Astrocyte of the spinal cord (primary cell): Measurements from ENCODE around the gene CYP2A7.
"Not testable (repeated sequence)": the region's sequence is repeated elsewhere in the genome, so short reads cannot be mapped to it uniquely, and the experiment has no call there.

Experiments
- DNase-seq: peaks from one replicate; pipeline ENCODE4 v3.0.0; 2011; ENCODE audit warnings: low read depth, low spot score
- H3K4me3 ChIP-seq: 2 replicates; pipeline ENCODE4 v1.5.1; 2011; ENCODE audit warnings: low read depth, mild to moderate bottlenecking, low read length, moderate library complexity
- in situ Hi-C: cut with HindIII; loops from 2 replicates; pipeline ENCODE4 v1.10.0; 2017; ENCODE audit warnings: low sequenced_read_pairs
- TF ChIP-seq, protein P1 (sequence below): IDR thresholded peaks from 2 replicates; pipeline ENCODE4 v1.5.1; 2012; ENCODE audit warnings: low read depth, mild to moderate bottlenecking, low read length, inconsistent platforms

CYP2A7 gene

DNA sequence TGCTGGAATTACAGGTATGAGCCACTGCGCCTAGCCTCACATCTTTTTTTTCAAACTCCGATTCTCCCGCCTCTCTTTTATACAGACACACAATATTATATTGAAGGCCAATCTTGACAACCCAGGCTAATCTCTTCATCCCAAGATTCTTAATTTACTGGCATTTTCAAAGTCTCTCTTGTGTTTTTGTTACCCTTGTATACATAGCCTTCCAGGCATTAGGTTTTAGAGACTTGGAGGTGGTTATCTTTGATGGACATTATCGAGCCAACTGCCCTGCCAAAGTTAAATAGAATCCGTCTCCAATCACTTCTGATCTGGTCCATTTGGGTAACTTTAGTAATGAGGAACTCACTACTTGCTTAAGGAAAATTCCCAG is 14.4 kb upstream of the CYP2A7 start:
- no peak for DNase-seq
- in situ Hi-C loops: no loop called here
- H3K4me3 ChIP-seq: no peak overlapping the region
- TF ChIP-seq, protein P1, sequence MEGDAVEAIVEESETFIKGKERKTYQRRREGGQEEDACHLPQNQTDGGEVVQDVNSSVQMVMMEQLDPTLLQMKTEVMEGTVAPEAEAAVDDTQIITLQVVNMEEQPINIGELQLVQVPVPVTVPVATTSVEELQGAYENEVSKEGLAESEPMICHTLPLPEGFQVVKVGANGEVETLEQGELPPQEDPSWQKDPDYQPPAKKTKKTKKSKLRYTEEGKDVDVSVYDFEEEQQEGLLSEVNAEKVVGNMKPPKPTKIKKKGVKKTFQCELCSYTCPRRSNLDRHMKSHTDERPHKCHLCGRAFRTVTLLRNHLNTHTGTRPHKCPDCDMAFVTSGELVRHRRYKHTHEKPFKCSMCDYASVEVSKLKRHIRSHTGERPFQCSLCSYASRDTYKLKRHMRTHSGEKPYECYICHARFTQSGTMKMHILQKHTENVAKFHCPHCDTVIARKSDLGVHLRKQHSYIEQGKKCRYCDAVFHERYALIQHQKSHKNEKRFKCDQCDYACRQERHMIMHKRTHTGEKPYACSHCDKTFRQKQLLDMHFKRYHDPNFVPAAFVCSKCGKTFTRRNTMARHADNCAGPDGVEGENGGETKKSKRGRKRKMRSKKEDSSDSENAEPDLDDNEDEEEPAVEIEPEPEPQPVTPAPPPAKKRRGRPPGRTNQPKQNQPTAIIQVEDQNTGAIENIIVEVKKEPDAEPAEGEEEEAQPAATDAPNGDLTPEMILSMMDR: no peak

DNA sequence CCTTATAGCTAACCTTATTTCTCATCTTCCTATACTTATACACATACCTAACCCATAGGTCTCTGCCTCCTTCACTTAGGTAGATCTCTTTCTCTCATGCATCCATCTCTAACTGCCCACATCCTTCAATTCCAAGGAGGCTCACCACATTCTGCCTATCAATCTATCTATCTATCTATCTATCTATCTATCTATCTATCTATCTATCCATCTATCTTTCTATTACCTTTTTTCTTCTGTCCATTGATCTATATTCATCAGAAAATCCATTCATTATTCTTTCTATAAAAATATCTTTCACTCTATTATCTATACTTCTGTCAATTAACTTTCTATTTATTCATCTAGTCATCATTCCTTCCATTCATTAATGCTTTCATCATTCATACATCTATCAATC is 11.1 kb upstream of the CYP2A7 start:
- H3K4me3 ChIP-seq: no peak overlapping the region
- in situ Hi-C loops: no loop called here
- no peak for DNase-seq
- TF ChIP-seq, protein P1: no peak

DNA sequence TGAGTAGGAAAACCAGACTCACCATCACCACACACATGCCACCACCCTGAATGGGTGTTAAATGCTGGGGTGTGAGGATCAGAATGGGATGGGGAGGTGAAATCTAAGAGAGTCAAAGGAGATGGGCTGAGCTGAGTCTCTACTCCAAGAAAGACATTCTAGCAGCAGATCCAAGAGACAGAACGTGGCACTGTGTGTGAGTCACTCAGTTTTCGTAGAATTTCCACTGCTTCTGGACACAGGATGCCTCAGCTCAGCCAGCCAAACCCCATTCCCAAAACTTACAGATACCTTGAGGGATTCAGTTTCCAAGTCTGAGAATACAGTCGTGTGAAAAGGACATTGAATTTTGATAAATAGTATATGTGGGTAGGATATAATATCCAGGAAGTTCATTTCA is 7.3 kb upstream of the CYP2A7 start:
- H3K4me3 ChIP-seq: no peak overlapping the region
- in situ Hi-C loops: no loop called here
- no peak for DNase-seq
- TF ChIP-seq, protein P1: no peak

DNA sequence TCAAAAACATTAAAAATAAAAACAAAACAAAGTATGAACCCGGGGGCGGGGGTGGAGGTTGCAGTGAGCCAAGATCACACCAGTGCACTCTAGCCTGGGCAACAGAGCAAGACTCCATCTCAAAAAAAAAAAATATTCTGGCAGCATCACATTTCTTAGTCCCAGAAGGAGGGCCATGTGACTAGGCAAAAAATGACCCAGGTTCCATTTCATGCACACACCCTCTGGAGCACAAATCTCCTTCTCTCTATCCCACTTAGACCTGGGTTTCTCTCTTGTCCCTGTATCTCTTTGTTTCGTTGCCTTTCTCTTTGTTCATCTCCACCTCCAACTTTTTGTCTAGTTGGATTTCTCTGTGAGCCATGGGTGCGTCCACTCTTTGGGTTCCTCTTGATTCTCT is 6.2 kb upstream of the CYP2A7 start:
- in situ Hi-C loops: no loop called here
- TF ChIP-seq, protein P1: no peak
- no peak overlapping the region for H3K4me3 ChIP-seq
- no peak for DNase-seq

DNA sequence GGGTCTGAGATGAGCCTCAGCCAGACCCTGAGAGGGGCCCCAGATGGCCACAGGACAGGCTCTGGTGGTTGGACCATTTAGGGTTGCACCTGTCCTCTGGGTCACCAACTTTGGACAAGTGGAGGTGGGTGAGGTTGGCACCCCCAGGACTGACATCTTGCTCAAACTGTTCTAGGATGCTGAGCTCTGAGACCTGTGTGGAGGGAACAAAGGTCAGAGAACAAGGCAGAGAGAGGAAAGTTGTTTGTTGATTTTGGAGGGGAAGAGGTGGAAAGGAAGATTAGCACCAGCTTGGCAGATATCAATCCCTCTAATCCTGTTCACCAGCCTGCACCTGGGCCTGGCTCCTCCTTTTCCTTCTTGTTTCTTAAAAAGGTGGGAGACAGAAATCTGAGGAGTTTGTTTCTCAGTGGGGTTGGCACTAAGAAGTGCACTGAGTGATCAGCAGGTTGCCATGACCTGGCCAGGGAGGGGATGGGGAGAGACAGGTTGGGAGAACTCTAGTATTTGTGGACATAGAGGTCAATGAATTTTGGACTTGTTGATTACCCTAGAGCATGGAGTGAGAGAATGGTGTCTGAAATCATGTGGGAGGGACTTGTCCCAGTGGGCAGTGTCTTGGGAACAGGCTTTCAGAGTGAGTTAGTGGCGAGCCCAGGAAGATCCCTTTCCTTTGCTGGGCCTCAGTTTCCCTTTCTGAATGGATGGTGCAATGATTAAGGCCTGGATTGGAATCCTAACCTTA is 2.3 kb upstream of the CYP2A7 start:
- H3K4me3 ChIP-seq, DNase-seq, in situ Hi-C loops: not testable (repeated sequence)

DNA sequence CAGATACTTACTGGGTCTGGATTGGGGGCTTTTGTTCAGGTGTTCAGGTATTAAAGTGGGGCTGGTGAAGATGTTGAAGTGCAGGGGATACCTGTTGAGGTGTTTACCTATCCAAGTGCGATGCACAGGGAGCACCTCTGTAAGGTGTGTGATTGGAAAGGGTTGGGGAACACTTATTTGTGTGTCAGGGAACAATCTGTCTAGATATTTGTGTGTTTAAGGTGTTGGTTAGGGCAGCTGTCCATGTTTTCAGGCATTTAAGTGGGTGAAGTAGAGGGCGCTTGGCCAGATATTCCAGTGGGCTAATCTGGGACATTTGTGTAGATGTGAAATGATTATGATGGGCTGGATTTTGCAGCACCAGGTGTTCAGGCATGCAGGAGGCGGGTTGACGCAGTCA is 2.7 kb downstream of the CYP2A7 start:
- DNase-seq, in situ Hi-C loops, H3K4me3 ChIP-seq: not testable (repeated sequence)

DNA sequence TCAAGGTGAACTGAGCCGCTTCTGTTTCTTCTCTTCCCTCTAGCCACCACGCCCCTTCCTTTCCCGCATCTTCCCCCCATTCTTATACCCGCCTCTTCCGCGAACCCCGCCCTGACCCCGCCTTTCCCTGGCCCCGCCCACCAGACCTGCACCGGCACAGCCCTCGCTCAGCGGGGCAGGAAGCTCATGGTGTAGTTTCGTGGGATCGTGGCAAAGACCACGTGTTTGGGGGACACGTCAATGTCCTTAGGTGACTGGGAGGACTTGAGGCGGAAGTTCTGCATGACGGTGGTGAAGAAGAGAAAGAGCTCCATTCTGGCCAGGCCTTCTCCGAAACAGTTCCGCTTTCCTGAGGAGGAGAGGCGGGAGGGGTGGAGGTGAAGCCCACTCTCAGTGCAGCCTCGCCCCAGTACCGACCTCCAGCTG is 6.5 kb downstream of the CYP2A7 start:
- H3K4me3 ChIP-seq, DNase-seq, in situ Hi-C loops: not testable (repeated sequence)

DNA sequence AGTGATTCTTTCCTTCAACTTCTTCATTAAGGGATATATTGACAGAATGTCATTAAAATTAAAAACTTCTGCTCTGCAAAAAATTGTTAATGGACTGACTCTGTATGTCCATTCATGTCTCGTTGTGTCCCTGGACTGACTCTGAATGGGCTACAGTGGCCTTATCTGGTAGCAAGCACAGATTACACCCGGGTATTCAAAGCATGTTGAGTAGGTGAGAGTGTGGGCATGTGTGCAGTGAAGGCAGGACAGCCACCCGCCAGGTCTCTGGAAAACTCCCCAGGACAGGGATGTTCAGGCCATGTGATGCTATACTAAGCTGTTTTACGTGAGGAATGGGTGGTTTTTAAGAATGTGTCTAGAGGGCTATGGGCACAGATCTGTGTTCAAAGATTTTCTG is 7.2 kb downstream of the CYP2A7 start:
- H3K4me3 ChIP-seq, in situ Hi-C loops, DNase-seq: not testable (repeated sequence)

DNA sequence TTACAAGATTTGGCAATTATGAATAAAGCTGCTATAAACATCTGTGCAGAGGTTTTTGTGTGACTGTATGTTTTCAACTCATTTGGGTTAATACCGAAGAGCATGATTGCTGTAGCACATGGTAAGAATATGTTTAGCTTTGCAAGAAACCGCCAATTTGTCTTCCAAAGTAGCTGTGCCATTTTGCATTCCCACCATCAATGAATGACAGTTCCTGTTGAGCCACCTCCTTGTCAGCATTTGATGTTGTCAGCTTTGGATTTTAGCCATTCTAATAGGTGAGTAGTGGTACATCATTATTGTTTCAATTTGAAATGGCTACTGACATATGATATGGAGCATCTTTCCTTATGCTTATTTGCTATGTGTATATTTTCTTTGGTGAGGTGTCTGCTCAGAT is 8.2 kb downstream of the CYP2A7 start:
- H3K4me3 ChIP-seq, in situ Hi-C loops, DNase-seq: not testable (repeated sequence)
